HG03354 (cell line): ENCODE data around the gene MTHFD1L.

Experiments used
- ATAC-seq: cut with Tn5 transposase; IDR thresholded peaks from one replicate; pipeline ENCODE4 v1.9.1; 2021; ENCODE audit warnings: mild to moderate bottlenecking; ENCODE audit not compliant: unreplicated experiment, poor library complexity, severe bottlenecking

The MTHFD1L gene

DNA sequence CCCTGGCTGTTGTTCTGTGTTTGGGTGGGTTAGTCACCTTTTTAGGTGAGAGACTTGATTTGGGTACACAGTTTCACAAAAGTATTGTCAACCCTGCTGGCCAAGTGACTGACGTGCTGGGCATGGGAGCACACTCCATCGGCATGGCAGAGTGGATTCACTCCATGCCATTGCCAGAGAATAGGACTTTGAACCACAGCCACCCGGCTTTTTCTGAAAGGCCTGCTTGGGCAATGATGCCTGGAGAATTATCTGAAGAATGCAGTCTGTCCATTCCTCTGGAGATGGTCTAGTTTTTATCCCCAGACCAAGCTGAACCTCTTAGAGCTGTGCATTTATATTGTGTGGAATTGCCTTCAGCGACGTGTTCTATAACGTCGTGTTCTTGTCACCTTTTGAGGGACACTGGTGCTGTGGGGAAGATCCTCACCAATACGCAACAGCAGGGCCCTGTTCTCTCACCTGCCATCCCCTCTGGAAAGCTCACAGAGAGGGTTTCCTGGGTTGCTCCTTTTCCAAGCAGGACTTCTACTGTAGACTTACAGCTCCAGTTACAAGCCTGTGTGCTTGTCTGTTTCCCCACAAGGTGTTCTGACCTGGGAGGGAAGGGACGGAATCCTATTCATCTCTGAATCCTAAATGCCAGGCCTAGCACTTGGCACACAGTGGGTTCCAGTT lies 190.9 kb downstream of the MTHFD1L start:
- ATAC-seq, result no peak

DNA sequence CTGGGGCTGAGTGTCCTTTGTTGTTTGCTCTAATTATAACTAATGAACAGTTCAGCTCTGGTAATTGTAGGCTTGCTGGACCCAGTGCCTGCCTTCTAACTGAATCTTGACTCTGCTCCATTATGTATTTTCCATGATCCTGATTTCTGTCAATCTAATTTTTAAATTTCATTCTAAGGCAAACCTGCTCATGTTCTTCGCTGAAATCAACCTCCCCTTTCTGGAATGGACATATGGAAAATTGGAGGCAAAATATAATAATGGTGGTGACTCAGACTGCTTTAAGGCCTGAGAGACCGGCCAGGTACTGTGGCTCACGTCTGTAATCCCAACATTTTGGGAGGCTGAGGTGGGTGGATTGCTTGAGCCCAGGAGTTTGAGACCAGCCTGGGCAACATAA lies 191.6 kb downstream of the MTHFD1L start:
- ATAC-seq, result no peak

DNA sequence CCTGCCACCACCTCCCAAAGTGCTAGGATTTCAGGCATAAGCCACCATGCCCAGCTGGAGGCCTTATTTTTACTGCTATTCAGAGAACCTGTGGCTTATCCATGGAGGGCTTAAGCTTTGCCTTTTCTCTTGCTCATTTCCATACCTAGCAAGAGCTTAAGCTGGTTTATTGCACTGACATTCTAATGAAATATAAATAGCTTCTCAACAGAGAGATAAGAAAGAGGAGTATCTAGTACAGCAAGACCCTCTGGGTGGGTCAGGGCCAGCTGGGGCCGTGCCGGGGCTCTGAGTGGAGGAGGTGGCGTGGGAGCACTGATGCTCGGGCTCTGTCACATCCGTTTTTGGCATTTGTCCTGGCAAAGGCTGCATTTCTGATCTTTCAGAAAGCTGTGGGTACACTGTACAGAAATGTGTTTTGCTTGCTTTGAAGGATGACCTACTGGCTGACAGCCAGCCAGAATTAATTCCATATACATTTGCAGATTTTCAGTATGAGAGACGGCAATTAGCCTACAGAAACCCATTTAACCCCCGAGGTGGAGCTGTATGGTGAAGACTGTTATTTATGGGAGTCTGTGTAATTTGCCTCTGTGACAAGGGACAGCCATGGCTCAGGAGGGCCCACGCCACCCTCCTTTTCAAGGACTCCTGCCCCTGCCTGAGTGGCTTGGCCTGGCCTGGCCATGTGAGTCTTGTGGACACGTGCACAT lies 192.7 kb downstream of the MTHFD1L start:
- ATAC-seq, result no peak

GRCh38 chr6:151059612-151060095 lies 194.2 kb downstream of the MTHFD1L start:
- no peak for ATAC-seq

DNA sequence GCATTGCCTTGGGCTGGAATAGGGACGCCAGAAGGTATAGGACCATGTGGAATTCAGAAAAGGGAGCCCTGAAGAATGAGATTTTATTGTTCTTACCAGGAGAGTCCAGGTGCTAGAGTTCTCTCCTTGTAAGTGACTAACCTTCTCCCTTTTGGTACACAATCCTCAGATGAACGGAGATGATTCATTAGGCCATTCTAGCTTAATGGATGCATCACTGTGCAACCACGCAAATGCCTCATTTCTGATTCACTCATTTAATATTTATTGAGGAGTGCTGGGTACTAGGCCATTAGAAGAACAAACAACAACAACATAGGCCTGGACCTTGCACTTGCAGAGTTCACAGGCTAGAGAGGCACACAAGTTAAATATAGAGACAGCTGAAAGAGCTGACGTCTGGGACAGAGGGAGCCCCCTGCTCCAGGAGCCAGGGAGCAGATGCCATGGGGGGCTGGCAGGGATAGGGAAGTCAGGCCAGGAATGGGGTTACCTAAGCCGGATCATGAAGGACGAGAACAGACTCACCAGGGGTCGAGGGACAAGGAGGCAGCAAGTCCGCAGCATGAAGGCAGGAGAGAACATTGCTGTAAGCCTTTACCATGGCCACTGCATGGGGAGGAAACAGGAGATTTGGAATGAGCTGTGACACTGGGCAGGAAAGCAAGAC lies 194.7 kb downstream of the MTHFD1L start:
- no peak for ATAC-seq

DNA sequence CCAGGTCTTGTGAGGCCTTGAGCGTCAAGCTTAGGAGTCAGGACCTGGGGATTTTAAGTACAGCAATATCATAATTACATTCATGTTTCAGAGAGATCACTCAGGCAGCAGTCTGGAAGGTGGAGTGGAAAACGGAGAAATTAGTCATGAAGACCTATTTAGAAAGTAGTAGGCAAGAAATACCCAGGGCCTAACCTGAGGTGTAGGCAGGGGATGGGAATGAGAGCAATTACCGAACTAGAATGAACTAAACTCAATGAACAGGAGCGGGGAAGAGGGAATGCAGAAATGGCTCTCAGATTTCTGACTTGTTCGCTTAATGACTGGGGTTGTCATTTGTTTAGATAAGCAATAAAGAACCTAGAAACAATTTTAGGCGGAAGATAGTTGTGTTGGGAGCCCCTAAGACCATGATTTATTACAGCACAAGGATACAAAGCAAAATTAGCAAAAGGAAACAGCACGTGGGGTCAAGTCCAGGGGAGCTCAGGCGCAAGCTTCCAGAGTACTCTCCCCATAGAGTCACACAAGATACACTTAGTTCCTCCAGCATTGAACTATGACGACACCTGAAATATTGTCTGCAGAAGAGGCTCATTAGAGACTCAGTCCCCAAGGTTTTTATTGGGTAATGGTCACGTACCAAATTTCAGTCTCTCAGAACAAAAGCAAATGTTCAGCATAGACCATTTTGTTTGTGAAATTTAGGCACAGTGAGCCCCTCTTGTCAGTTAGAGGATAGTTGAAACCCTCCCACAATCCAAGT lies 195.4 kb downstream of the MTHFD1L start:
- ATAC-seq, result no peak

DNA sequence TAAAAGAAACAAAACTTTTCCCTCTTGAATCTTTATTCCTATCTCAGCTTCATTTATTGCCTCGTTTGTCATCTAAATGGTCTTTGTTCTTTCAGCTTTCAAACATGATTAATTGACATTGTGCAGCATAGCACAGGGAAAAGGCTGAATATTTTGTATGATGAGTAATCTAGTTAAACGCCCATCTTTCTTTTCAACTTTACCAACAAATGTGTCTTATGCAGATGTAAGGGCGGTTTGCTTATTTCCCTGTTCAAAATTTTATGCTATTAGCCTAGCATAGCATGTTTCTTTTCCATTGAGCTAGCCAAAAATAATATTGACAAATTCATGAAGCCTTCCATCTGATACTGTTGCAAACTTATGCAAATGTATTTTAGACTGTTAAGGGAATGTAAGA lies 197.8 kb downstream of the MTHFD1L start:
- ATAC-seq, result no peak

- no peak for ATAC-seq
Observed at GRCh38 chr6:151063842-151064647, 198.5 kb downstream of the MTHFD1L start.

GRCh38 chr6:151065027-151065815 lies 199.7 kb downstream of the MTHFD1L start:
- no peak for ATAC-seq

- ATAC-seq, result no peak
Observed at GRCh38 chr6:151067684-151068596, 202.4 kb downstream of the MTHFD1L start.

- no peak for ATAC-seq
Observed at GRCh38 chr6:151068761-151069312, 203.3 kb downstream of the MTHFD1L start.

- no peak for ATAC-seq
Observed at GRCh38 chr6:151069641-151070040, 204.1 kb downstream of the MTHFD1L start.

- no peak for ATAC-seq
Observed at GRCh38 chr6:151070631-151071051, 205.1 kb downstream of the MTHFD1L start.

DNA sequence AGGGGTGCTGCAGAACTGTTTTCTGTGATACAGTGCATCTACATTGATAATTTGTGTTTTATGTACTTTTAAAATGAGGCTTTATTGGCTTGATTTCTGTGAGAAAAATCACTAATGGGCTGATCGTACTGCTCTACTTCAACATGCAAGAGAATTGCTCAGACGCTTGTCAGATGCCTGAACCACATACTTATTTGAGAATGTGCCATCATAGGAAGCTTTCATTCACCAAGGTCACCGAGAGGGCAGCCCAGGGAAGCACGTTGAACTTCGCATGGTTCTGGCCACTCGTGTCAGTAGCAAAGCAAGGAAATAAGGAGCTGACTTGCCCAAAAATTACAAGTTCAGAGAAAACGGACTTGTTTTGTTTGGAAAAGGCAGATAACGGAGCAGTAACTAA lies 205.8 kb downstream of the MTHFD1L start:
- ATAC-seq, result no peak

- no peak for ATAC-seq
Observed at GRCh38 chr6:151073146-151073545, 207.6 kb downstream of the MTHFD1L start.

GRCh38 chr6:151073701-151074100 lies 208.2 kb downstream of the MTHFD1L start:
- no peak for ATAC-seq

DNA sequence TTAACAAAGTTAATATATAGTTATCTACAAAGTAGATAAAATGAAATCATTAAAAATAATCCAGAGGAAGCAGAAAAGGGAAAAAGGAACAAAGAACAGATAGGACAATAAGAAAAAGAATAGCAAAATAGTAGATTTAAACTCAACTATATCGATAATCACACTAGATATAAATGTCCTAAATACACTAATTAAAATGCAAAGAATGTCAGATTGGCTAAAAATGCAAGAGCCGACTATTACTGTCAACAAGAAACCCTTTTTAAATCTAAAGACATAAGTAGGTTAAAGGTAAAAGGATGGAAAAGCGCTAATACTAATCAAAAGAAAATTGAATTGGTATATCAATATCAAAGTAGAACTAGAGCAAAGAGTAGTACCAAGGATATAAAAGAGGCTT lies 209.5 kb downstream of the MTHFD1L start:
- no peak for ATAC-seq
